Stimulated activated CD4-positive, alpha-beta T cell treated with anti-CD3 and anti-CD28 coated beads, Interleukin-12 subunit alpha, Interleukin-12 subunit beta, amount 100 ng/mL, for 24 hours (primary cell): ENCODE data around the gene ZNF800.

ENCODE experiments used
- DNase-seq, 2 experiments: peaks; one replicate each; pipeline ENCODE4 v3.0.0-alpha.2; 2020; ENCODE audit warnings: low read depth in 2 of 2

Gene ZNF800

DNA sequence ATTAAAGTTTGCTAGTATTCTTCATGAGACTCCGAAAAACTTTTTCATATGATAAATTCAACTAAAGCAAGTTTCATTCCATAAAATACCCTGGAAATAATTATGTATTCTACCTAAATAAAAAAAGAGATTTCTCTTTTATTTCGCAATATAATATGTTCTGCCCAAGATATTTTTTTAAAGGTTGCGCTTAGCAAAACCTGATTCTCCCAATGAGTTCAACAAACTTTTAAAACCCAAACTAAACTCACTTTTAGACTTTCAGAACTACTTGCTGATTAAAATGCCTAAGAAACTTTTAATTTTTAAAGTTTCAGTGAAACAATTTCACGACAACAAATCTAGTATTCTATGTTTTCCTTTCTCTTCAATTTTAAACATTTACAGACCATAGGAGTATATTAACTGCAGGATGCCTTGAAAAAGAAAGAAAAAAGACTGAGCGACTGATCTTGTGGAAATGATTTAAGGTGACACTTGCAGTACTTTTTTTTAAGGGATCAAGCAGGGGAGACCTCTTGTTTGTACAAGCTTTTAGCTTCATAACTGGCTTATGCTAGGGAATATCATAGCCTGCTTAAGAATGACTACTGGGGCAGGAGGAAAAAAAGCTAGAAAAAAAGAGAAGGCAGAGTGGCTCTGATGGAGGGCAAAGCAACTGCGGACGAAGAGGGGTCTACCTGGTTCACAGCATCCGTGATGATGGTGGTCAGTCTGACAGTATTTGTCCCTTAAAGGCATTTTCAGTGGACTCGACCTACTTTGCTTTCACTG is 1.5 kb downstream of the ZNF800 start:
- no peak for DNase-seq

DNA sequence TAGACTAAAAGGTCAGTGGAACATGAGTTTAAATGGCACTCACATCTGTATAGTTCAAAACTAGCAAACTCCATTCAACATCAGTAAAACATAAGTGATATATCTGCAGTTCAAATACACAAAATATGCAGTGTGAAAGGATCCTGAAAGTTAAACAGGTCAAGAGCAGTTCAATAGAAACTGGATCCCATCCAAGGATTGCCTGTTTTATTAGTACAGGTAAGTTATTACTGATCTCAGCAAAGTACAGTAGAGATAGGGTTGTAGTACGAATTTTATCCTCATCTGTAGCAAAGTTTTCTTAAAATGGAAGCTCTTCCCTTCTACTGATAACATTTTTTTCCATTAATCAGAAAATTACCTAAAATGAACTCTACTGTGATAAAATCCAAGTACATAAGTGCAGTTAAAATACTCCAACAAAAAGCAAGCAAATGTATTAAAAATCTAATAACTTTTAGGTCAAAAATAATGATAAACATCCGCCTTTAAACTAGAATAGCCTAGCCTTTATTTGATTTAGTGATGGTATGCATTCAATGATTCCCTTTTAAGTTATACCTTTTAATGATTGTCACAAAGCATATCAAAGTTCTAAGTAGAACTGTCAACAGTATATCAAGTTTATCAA is 2.2 kb downstream of the ZNF800 start:
- DNase-seq: no peak

DNA sequence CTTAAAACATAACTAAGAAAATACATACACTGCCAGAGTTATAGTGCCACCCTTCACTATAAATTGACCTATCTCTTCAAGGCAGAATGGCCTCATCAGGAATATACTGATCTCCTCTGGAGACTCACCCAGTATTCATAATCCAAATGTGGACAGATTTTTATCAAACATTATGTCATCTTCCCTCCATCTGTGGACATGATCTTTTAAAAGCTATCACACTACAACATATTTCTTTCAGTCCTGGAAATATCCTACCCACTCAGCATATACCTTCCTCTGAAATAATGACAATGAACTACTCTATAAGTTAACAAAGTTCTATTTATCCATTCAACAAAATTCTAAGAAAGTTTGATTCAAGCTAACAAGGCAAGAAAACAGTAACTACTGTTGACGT is 3.2 kb downstream of the ZNF800 start:
- no peak for DNase-seq

DNA sequence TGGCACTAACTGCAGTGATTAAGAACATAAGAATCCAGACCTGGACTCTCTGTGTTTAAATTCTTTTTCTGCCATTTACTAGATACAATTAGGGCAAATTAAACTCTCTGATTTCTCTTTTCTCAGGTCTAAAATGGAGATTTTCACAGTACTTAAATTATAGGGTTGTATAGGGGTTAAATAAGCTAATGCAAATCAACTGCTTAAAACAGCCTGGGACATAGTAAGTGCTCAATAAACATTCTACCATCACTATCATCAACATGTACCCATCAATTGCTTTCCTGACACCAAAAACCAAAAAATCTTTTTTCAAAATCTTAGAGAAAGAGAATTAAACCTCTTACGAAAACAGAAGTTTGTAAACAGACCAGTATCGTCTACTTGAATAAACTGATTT is 4.5 kb downstream of the ZNF800 start:
- no peak for DNase-seq

DNA sequence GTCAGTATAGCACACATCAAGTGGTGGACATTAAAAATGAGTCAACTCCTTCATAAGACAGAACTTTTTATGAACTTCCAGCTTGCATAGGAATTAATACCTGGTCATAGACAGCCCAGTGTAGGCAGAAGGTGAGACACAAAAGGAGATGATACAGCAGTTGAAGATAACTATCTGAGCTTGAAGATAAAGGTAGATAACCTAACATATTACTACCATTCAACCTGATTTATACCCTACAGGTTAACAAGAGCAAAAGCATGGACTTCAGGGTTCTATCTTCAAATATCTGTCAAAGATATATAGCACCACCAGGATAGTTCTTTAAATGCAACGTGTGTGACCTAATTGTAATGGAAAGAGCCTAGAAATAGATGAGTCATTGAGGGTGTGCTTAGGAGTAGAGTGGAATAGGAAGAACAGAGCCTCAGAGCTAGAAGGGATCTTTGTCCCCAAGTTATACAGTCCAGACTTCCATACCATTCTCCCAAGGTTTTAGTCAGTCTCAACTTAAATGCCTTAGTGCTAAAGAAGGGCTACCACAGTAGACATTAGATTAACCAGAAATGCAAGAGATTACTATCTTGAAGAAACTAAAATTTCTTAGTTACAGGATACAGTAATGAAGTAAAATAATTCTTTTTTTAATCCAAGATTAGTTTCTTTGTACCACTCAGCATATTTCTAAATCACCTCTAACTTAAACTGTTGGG is 9.2 kb downstream of the ZNF800 start:
- DNase-seq: no peak

DNA sequence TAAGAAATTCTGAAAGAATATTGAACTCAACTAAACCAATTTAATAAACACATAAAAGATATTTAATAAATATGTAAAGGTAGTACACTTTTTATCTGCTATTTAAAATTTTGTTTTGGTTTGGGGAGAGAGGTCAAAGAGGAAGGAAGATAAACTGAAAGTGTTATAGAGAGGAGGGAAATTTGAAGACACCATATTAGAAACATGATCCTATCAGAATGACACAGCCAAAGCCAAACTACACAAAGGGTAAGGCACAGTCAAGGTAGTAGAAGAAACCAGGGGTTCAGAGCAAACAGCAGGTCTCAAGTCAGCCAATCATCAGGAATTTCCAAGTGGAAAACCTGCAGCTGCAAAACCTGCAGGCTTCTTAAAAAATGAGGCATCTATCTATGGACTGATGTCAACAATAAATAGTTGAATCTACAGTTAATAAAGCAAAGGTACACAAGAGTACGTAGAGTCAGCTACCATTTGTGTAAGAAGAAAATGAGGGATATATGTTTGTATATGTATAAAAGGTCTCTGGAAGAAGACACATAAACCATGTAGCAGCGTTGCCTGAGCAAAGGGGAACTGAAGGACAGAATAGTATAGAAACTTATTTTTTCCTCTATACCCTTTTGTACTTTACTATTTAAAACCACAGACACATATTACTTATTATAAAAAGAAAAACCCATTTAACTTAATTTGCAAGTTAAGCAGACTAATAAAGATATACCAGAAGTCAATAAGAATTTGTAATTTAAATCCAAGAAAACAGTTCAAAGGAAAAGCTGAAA is 10.0 kb downstream of the ZNF800 start:
- no peak for DNase-seq

DNA sequence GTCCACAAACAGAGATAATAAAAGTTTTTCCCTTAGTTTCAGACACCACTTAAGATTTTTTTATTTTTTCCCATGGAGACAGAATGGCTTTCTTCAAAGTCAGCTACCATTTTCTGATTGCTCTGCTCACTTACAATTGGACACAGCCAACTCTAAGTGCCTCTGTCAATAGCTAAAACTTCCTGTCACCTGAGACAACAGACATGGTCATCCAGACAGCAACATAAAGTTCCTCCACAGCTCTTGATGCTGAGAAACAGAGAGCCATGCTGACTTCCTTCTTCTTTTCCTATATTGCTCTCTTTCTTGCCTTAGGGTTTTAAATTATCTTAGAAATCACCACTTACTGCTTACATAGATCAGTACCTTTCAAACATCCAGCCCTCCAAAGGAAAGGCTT is 12.0 kb downstream of the ZNF800 start:
- DNase-seq: no peak

DNA sequence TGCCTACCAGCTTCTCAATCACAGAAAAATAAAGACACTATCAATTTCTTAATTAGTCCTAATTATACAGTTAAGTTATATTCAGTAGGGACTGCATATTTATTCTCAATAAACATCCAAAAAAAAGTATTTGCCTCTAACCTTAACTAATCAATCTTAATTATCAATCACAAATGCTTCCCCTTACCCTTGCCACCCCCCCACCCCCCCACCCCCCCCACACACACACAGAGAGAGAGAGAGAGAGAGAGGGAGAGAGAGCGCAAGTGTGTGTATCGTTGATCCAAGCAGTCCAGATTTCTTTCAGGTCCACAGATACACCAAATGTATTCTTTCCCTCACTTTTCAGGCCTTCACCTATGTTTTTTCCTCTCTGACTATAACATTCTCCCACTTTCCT is 12.9 kb downstream of the ZNF800 start:
- no peak for DNase-seq

DNA sequence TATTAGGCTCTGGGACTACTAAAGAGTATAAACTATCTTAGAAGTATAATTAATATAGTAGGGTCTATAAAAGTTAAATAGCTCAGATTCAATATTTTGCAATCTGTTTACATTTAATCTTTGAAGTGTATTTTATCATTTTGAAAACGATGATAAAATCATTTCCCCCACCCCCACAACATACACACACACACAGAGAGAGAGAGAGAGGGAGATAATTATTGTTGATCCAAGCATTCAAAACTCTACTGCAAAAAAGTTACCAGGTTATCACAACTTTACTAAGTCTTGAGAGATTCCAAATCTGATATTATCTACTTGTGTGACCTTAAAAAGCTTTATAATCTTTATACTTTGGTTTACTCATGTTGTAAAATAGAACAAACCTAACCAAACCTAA is 14.0 kb downstream of the ZNF800 start:
- DNase-seq: no peak

DNA sequence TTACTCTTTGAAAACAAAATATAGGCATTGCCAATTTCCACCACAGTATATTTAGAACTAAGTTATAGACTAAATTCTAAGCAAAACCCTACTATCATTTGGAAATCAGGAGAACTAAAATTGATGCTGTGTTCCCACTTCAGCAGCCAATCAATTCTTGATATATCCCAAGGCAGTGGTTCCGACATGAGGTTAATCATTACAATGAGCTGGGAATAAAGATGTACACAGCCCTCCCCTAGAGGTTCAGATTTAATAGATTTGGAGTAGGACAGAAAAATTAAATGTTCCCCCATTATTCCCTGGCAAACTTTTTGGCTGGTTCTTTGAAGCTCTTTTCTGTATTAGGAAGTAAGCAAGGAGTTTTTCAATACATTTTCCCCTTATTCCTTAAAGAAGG is 15.1 kb downstream of the ZNF800 start:
- no peak for DNase-seq

DNA sequence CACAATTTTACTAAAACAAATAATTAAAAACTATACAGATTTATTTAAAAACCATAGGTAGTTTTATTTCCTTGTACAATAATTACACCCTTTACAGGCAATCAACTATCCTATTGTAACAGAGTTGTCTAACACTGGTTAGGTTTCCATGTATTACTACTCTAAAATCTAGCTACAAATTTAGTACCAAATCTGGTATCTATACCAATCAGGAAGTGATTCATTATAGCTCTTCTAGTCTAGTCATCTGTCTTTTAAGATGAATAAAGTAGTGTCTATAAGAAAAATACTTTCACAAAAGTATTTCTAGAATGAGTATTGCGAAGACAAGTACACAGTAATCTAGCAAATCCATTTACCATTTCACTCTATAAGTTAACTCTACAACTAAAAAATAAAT is 16.9 kb downstream of the ZNF800 start:
- no peak for DNase-seq

DNA sequence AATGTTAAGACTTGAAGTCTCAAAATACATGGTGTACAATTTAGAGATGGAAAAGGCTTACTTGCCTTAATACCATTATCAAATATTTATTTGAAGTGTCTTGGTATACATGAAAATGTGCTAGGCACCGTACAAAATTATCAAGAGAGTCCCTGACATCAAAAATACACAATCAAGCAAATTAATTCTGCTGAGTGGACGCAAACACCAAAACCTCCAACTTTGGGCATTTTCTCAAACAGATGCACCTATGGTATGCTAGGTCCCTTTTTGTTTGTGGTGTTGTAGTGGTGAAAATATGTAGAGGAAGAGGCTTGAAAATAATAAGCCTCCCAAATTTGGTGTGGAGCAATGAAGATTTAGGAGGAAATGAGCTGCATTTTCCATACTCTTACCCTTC is 24.8 kb downstream of the ZNF800 start:
- DNase-seq: no peak

DNA sequence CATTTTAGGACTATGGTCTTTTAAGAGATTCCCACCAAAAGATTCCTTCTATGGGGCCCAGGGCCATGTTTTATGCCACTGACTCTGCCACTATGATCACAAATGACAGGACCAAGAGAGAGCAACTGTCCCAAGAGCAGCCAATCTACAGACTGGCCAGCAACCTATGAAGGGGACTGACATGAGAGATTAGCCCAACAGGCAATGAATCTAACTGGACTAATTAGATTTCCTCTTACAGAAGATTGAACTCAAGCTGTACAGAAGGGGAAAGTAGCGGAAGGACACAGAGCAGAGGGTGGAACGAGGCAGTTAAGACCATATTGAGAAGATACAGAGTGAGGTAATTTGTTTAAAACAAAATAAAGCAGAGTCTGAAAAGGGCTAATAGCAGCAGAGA is 25.8 kb downstream of the ZNF800 start:
- no peak for DNase-seq

DNA sequence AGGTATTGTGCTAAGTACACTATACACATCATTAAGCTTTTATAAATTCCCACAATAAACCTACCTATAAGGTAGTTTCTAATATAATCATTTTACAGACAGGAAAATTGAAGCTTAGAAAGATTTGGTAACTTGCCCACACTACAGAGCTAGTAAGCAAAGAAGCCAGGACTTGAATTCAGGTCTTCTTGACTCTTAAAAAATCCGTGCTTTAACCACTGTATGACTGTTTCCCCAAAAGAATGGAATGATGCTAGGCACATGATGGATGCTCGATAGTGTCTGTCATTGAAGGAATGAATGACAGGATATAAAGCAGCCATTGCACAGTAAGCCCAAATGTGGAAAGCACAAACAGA is 26.6 kb downstream of the ZNF800 start:
- no peak for DNase-seq

DNA sequence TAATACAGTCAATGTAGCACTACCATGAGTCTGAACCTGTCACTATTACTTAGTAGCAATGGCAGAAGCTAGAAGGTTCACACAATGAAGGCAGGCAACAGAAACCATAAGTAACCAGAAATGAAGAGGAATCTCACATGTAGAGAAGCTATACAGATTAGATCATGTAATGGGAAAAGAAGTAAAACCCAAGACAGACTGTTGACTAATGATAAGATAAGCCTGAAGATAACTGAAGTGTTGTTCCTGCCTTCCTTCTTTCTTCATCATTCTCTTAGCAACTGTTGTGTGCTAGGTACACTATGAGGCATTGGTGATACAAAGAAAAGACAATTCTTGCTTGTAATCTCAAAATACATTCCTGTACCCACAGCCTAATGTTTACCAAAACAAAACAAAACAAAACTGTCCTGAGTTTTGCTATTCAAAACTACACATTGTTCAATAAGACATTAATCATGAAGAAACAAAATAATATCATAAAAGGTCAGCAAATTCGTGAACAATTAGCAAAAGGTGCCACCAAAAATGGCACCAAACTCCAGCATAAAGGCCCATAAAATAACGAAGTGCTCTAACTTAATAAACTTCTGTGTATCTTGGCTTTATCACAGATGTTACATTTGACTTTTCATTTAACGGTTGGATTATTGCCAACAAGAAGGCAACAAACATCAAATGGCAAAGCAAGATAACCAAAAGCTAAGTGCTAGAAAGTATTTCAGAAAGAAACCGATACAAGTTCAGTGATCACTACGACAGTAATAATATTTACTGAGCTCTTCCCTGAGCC is 27.1 kb downstream of the ZNF800 start:
- no peak for DNase-seq

DNA sequence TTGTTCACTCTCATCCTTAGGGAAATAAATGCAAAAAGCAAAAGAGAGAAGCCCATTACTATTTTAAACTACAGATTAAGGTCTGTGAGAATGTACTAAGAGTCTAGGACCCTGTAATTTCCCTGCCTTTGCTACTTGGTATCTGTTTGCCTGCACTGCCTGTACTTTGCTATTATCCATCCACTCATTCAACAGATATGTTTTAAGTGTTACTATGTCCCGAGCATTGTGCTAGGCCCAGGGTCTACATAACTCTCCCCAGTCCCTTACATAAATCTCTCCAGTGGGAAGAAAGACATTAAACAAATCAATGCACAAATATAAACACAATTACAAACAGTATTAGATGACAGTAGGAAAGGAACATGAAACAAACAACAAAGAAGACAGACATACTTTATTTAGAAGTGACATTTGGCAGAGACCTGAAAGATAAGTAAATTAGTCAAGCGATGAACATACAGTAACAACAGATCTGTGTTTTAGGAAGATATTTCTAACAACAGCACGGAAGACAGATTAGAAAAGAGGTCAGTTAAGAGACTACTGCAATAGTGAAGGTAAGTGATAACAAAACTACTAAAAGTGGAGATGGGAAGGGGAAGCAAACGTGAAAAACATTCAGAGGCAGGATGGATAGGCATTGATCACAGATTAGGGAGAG is 30.0 kb downstream of the ZNF800 start:
- DNase-seq: no peak

DNA sequence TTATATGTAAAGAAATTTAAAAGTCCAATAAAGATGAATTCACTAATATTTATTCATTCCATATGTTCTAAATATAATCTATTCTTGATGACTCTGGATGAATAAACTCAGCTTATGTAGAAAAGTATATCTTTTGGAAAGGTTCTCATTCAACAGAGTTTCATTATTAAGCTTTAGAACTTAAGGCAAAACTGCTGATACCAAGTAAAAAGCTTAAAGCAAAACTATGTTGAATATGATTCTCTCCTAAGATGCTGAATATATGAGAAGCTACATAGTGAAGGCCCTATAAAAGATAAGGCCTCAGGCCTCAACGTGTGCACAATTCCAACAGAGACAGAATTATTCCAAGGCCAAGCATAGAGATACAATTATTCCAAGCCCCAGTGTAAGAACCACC is 30.8 kb downstream of the ZNF800 start:
- no peak for DNase-seq

DNA sequence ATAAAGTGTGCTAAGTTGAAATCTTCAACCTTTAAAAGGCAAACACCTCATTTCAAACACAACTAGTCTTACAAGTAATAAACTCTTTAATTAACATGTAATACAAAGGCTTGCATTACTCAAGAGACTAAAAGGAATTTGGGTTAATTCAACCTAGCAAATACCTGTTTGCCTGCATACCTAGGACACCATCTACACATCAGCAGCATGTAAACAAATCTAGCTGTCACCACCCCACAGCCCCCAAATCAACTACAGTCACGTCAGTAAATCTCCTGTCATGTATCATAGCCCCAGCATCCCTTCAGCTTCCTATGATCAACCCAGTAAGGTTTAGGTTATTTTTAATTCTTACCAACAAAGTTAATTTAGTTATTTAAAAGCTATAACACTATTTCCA is 33.5 kb downstream of the ZNF800 start:
- no peak for DNase-seq

DNA sequence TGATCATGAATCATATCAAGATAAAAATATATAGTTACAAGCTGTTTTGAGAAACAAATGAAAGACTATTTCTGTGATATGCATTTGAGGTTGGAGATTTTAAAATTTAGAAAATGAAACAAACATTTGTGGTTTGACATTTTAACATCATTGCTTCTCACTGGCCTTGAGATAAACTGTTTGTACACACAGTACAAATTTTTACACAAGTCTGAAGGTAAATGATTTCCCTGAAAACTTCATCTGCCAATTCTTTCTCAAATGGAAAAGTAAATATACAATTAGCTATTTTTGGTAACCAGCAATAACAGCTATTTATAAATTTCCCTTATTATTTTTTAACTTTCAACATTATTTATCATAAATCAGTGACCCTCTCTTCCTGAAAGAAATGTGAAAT is 38.6 kb downstream of the ZNF800 start:
- no peak for DNase-seq

DNA sequence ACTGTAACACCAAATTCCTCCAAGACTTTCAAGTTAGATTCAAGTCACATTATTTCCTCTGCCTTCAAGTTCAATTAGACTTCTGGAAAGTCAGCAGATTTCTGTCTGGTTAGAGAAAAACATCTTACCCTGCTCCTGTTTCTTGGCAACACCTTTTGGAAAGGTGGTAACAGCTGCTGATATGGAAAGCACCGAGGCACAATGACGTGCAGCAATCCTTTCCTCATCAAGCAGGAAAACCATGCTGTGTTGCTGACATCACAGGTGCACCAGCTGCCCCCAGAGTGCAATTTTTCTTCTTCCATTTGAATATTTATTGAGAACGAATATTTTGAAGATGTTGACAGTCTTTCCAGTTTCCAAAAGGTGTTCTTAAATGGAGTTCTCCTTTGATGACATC is 41.9 kb downstream of the ZNF800 start:
- DNase-seq: no peak

DNA sequence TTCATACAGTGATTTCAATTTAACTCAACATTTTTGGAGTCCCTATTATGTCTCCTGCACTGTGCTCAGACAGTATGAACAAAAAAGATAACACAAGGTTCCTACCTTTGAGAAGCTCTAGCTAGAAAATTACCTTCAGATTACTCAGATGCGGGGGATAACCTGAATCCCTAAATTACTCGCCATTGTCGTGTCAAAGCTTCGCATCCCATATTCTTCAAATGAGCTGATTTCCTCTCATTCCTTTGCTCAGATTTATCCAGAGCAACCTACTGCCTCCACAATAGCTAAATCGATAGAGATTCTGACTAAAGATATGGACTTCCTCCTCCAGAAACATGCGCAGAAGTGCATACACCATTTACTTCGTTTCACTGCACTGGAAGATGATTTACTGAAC is 42.6 kb downstream of the ZNF800 start:
- no peak for DNase-seq
